Right forelimb (tissue), 1 donor: ENCODE data around the gene CABCOCO1.

Experiments
- DNase-seq: peaks from one replicate; pipeline ENCODE4 v3.0.0-alpha.2; 2018

The CABCOCO1 gene

DNA sequence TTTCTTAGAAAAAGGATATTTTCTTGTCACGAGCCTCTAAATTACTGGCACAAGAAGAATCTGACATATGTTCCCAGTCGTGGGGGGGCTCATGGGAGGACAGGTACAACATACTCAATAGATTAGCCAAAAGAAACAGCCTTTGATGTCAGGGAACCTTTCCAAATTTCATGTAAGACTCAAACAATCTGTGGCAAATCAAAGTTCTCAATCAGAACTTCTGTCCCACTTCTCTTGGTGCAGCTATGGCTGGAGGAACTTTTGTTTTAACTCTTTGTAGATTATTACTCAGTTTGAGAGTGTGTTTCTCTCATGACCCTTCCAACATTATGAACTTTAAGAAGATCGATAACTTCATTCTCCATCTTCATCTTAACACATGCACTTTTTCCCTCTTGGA is 124.4 kb downstream of the CABCOCO1 start:
- DNase-seq: no peak

GRCh38 chr10:61789031-61789430 is 126.3 kb downstream of the CABCOCO1 start:
- no peak for DNase-seq

- no peak for DNase-seq
Observed at GRCh38 chr10:61791216-61791615, 128.5 kb downstream of the CABCOCO1 start.

- DNase-seq: no peak
Observed at GRCh38 chr10:61792097-61792716, 129.5 kb downstream of the CABCOCO1 start.

DNA sequence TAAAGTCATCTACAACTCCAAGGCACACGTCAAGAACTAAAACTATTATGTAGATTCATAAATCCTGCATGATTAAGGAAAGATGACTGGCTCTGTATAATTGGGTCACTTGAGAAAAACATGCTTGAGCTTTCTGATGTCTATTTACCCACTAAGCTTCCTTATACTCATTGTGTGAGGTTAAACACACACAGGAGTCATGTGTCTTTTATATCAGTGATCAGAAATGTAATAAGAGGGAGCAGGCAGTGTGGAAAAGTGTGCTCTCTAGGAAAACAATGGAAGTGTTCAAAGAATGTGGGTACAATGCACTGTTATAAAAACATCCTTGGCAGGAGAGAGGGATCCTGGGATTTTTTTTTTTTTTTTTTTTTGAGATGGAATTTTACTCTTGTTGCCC is 130.2 kb downstream of the CABCOCO1 start:
- DNase-seq: no peak

- no peak for DNase-seq
Observed at GRCh38 chr10:61793760-61794703, 131.3 kb downstream of the CABCOCO1 start.

- DNase-seq: no peak
Observed at GRCh38 chr10:61795147-61795546, 132.4 kb downstream of the CABCOCO1 start.

DNA sequence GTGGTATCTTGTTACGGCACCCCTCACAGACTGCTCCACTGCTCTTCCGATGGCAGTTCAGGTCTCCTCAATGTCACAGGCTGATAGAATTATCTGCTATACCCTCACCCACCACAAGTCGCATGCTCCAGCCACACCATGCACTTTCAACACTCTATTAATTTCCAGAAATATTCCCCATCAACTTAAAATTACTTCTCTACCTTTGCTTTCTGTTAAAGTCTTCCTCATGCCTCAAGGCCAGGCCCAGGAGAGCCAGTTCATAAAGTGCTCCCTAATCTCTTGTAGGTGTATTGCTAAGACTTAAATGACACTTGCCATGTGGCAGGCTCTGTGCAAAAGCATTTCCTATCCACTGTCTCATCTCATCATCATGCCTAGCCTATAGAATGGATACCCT is 132.8 kb downstream of the CABCOCO1 start:
- DNase-seq: no peak

GRCh38 chr10:61796785-61797184 is 134.1 kb downstream of the CABCOCO1 start:
- DNase-seq: no peak

GRCh38 chr10:61797304-61798153 is 134.8 kb downstream of the CABCOCO1 start:
- no peak for DNase-seq

DNA sequence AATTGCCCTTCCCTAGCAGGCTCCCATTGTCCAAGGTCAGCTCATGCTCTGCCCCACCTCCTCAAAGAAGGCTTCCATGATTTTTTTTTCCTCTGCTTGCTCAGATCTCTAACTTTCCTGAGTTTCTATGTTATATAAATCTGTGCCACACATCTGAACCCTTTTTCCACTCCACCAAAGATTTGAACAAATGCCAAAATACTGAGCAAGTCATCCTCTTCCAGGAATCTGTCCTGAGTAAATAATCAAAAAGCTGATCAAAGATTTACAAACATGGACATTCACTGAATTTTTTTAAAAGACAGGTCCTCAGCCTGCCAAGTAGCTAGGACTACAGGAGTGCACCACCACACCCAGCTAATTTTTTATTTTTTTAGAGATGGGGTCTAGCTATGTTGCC is 136.0 kb downstream of the CABCOCO1 start:
- no peak for DNase-seq

DNA sequence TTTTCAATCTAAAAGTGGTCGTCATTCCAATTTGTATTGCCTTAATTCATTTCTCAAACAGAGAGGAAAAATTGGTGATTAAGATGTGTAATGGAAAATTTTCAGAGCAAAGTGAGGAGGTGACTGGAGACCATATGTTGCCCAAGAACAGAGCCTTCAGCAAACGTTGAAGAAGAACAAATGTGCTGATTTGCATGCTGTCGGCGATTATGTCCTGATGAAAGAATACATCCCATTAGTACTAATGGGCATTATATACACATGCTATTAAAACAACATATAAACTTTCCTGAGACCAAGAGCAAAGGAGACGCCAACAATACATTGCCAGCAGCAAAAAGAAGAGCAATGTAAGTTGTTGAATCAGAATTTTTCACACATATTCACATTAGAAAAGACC is 138.8 kb downstream of the CABCOCO1 start:
- DNase-seq: no peak

DNA sequence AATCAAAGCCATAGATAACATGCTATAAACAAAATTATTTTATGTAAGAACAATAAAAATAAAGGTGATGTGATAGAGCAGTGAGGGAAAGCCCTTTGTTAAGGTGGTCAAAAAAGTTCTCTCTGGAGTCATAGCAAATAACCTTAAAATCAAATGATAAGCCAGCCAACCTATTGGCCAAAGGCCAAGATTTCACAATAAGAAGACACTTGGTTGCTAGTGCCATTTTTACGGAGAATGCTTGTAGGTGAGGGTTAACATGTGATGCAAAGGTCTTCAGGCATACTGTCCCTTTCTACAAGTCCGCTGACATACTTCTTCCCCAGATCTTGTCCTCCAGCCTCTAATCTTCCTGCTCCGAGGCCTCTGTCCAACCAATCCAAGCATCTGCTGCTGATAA is 140.5 kb downstream of the CABCOCO1 start:
- no peak for DNase-seq

DNA sequence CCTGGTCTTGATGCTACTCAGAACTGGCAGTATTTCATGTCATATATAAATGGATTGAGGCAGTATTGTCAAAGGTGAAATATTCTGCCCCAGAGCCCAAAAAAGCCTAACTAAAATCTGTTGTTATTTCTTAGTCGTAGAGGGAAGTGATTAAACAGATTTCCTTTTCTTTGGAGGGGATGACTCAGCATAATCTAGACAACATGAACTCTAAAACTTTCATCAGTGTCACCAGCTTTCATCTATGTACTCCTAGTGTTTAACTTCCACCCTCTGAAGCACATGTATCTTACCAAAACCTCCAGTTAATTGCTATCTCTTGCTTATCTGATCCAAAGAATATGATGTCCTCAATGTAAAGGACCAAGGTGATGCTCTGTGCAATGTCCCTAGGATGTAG is 141.7 kb downstream of the CABCOCO1 start:
- no peak for DNase-seq

DNA sequence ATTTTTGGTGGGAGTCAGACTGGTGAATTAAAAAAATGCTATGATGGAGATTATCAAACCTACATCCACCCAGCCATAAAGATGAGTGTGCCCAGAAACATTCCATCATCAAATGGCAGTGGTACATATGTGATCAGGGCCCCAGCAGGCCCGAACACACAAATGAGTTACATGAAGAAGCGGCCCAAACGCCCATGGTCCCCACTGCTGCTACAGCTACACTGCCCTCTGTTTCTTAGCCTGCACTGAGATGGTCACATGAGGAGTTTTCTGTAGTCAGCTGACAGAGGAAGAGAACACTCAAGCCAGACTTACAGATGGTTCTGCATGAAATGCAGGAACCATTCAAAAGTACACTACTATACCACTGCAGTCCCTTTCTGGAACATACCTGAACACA is 142.4 kb downstream of the CABCOCO1 start:
- DNase-seq: no peak

DNA sequence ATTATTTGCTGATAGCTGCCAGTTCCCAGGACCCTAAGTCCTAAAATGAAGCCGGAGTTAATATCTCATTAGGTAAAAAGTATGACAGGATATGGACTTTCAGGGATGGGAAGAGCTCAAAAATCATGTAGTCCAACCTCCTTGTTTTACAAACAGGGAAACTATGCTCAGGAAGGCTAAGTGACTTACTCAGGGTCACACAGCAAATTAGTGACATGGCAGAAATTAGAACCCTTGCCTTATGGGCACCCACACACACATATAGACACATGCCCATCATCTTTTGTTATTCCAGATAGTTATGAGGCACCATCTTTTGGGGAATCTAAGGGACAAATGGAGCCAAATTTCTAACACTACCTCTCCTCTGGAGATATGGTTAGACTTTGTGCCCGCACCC is 147.5 kb downstream of the CABCOCO1 start:
- no peak for DNase-seq

DNA sequence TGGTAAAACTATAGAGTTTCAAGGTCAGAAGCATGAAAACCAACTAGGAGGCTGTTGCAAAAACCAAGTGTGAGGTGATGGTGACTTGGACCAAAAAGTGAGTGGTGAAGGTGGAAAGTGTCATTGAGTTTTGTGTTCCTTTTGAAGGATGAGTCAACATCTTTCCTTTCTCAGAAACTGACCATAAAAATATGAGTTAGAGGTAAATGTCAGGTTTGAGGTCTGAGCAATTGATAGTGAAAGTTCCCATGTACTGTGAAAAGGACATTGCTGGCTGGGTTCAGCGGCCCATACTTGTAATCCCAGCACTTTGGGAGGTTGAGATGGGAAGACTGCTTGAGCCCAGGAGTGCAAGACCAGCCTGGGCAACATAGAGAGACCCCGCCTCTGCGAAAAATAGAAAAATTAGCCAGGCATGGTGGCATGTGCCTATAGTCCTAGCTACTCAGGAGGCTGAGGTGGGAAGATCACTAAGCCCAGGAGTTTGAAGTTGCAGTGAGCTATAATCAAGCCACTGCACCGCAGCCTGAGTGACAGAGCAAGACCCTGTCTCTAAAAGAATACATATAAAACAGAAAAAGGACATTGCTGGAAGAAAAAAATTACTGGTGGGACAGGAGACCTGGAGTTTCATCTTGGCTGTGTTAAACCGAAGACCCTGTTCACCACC is 149.5 kb downstream of the CABCOCO1 start:
- no peak for DNase-seq

- DNase-seq: no peak
Observed at GRCh38 chr10:61812920-61813319, 150.2 kb downstream of the CABCOCO1 start.

GRCh38 chr10:61814160-61814559 is 151.4 kb downstream of the CABCOCO1 start:
- DNase-seq: no peak

DNA sequence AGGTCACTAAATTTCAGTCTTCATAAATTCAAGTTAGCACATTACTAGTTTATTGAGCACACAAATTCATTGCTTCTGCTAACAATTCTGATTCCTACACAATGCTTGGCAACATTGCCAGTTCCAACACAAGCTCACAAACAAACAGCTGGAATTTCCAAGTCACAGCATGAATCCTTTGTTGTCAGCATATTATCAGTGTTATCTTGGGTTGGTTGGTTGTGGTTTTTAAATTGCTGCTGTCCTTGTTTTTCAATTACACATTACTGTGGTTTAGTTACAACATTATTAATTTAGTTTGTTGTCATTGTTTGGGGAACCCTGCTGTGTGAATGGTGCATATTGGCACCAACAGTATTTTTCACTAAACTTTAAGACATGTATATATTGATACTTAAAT is 152.8 kb downstream of the CABCOCO1 start:
- DNase-seq: no peak
